GM12878 (cell line): ENCODE results near the gene SEPHS1. TPM values are rescaled to one million over a fixed set of nuclear protein-coding genes. Genes with fewer than 3 reads are reported as not detected.

Experiments
- ATAC-seq: fragments of 200-7000 bp; cut with Tn5 transposase; 3 replicates; pipeline ENCODE4 v1.9.1; 2020; ENCODE audit warnings: mild to moderate bottlenecking, moderate library complexity
- BruUV-seq: library from RNA; stranded (reverse); fragments of 400-500 nt; replicated peaks from 2 replicates; lab custom pipeline; 2021; lab: Mats Ljungman, UMichigan
- CTCF ChIA-PET: fragments of 300-600 bp; sonication (Branson Sonifier 250); formaldehyde crosslinking; extraction: SDS; loops from one replicate; lab custom pipeline; 2021; ENCODE audit warnings: inconsistent platforms; lab: Yijun Ruan, JAX
- POLR2A ChIA-PET: fragments of 350-600 bp; formaldehyde crosslinking; extraction: SDS; loops from one replicate; lab custom pipeline; 2021; ENCODE audit warnings: inconsistent platforms; lab: Charles Lee
- RAD21 ChIA-PET: fragments of 300-600 bp; sonication (Branson Sonifier 250); formaldehyde crosslinking; loops from one replicate; lab custom pipeline; 2023; ENCODE audit warnings: antibody characterized with exemption; ENCODE audit not compliant: unreplicated experiment; lab: Charles Lee
- SMC1A ChIA-PET: fragments of 300-600 bp; sonication (Branson Sonifier 250); formaldehyde crosslinking; loops from one replicate; lab custom pipeline; 2023; ENCODE audit not compliant: unreplicated experiment, uncharacterized antibody; lab: Charles Lee
- DNase-seq: peaks from one replicate; pipeline ENCODE4 v3.0.0-alpha.2; 2011; ENCODE audit warnings: low read depth, low spot score
- FAIRE-seq: peaks from 3 replicates; lab custom pipeline; 2011; peaks lifted over from hg19 to GRCh38; lab: Jason Lieb, UNC
- H2AFZ ChIP-seq: 2 replicates; pipeline ENCODE4 v1.6.0; 2011; ENCODE audit warnings: low read depth, low read length, control low read depth; ENCODE audit not compliant: control insufficient read depth
- H3K27ac ChIP-seq: 2 replicates; pipeline ENCODE4 v1.5.1; 2011; ENCODE audit warnings: control low read depth; ENCODE audit not compliant: control insufficient read depth, insufficient read depth
- H3K27me3 ChIP-seq, 2 experiments: replicated peaks in 1 of 2; 2 replicates each; pipeline versions ENCODE4 v1.6.0 to v1.6.1; 2011; ENCODE audit warnings: low read length in 1 of 2; ENCODE audit not compliant: control insufficient read depth in 2 of 2, insufficient read depth in 2 of 2
- H3K36me3 ChIP-seq, 2 experiments: 2 replicates each; pipeline ENCODE4 v1.5.1; 2011; ENCODE audit warnings: low read length in 1 of 2; ENCODE audit not compliant: control insufficient read depth in 2 of 2, insufficient read depth in 2 of 2
- H3K4me1 ChIP-seq: 2 replicates; pipeline ENCODE4 v1.6.1; 2011; ENCODE audit warnings: mild to moderate bottlenecking, low read length, moderate library complexity, mixed read lengths; ENCODE audit not compliant: control insufficient read depth, insufficient read depth
- H3K4me2 ChIP-seq: 2 replicates; pipeline ENCODE4 v1.6.0; 2011; ENCODE audit warnings: control low read depth; ENCODE audit not compliant: control insufficient read depth, insufficient read depth
- H3K4me3 ChIP-seq: fragments of 200-600 bp; sonication (generic); 2 replicates; pipeline ENCODE4 v1.5.1; 2016
- H3K79me2 ChIP-seq: 2 replicates; pipeline ENCODE4 v1.6.0; 2011; ENCODE audit warnings: low read length; ENCODE audit not compliant: control insufficient read depth, insufficient read depth
- H3K9ac ChIP-seq: 2 replicates; pipeline ENCODE4 v1.8.0; 2011; ENCODE audit warnings: low read length, control low read depth, mixed read lengths; ENCODE audit not compliant: control insufficient read depth, insufficient read depth
- H3K9me3 ChIP-seq: replicated peaks from 3 replicates; pipeline ENCODE4 v1.5.1; 2011; ENCODE audit warnings: mild to moderate bottlenecking, low read length; ENCODE audit not compliant: control insufficient read depth, insufficient read depth
- H4K20me1 ChIP-seq: 2 replicates; pipeline ENCODE4 v1.6.0; 2011; ENCODE audit not compliant: control insufficient read depth, insufficient read depth
- NFYA ChIP-seq: IDR thresholded peaks from 2 replicates; pipeline ENCODE4 v1.6.1; 2011; ENCODE audit warnings: low read depth, mild to moderate bottlenecking, low read length, improper control_type of control experiment, borderline replicate concordance
- NR2F1 ChIP-seq: fragments of 450-650 bp; conservative IDR thresholded peaks from 2 replicates; pipeline ENCODE4 v1.6.1; 2017; ENCODE audit warnings: mild to moderate bottlenecking
- REST ChIP-seq: IDR thresholded peaks from 2 replicates; pipeline ENCODE4 v1.6.1; 2012; ENCODE audit warnings: mild to moderate bottlenecking, low read depth, low read length
- SMC3 ChIP-seq: IDR thresholded peaks from 2 replicates; pipeline ENCODE4 v1.6.1; 2011; ENCODE audit warnings: low read length, improper control_type of control experiment, borderline replicate concordance
- SUZ12 ChIP-seq: fragments of 200-600 bp; sonication (generic); IDR thresholded peaks from one replicate; pipeline ENCODE4 v1.6.1; 2018; ENCODE audit warnings: antibody characterized with exemption, mild to moderate bottlenecking; ENCODE audit not compliant: unreplicated experiment
- WGBS: methylation state at CpG from one replicate; pipeline ENCODE4 v1.1.6; 2016; ENCODE audit warnings: low lambda C conversion rate; ENCODE audit not compliant: insufficient replicate concordance, insufficient coverage; ENCODE audit errors: missing lambda C conversion rate; 5-methylcytosine and 5-hydroxymethylcytosine counted together
- in situ Hi-C: fragments of 300-500 bp; cut with MboI; formaldehyde crosslinking; loops from 9 replicates; pipeline ENCODE4 v1.14.3; 2018; ENCODE audit warnings: mixed read lengths
- intact Hi-C: fragments of 100-400 bp; cut with micrococcal nuclease; formaldehyde crosslinking; loops from one replicate; pipeline ENCODE4 v1.14.2; 2022; ENCODE audit not compliant: unreplicated experiment
- polyA plus RNA-seq, 11 experiments: library from polyadenylated mRNA; depleted of rRNA in 4 of 11; unstranded in 6 of 11; stranded (reverse) in 5 of 11; fragments of >200 nt; fragmentation: Nextera tagmentation in 4 of 11; fragmentation: Illumina TruSeq in 1 of 11; extraction: Ambion mirVana in 4 of 11; extraction: Trizol in 1 of 11; gene quantifications; 1 replicate in 1 of 11; 2 replicates in 10 of 11; pipeline versions ENCODE4 v1.2.1 to v1.2.3, GENCODE V29; 2011 to 2016; ENCODE audit warnings: inconsistent platforms in 2 of 11, missing spikeins in 2 of 11, low read depth in 1 of 11
- total RNA-seq, 4 experiments: library from RNA; depleted of rRNA in 3 of 4; stranded (reverse); fragments of >200 nt in 3 of 4; fragmentation: Illumina TruSeq in 1 of 4; extraction: Trizol in 1 of 4; gene quantifications; 2 replicates each; pipeline versions ENCODE4 v1.2.1 to v1.2.3, GENCODE V29; 2013 to 2021
- TF ChIP-seq, protein P1 (sequence below): fragments of 450-650 bp; IDR thresholded peaks from 2 replicates; pipeline ENCODE4 v1.6.1; 2016; ENCODE audit warnings: mild to moderate bottlenecking
- TF ChIP-seq, protein P2 (sequence below): fragments of 450-650 bp; IDR thresholded peaks from 2 replicates; pipeline ENCODE4 v1.6.1; 2017; ENCODE audit warnings: mild to moderate bottlenecking, low read depth, inconsistent platforms; ENCODE audit not compliant: poor library complexity, severe bottlenecking

SEPHS1 gene
- total and polyA plus RNA-seq, 10 of the 15 experiments (the other 5 are each of a cell fraction or from before 2014, with no cell fraction given): 14.7 to 85.4 (median 48.5) TPM

- no peaks in the 10 kb centered on the region for H4K20me1 ChIP-seq
- H3K4me2 ChIP-seq: no peak overlapping the region
- peaks cover 7 to 31% of the 10 kb centered on the region in 2 experiments for H3K36me3 ChIP-seq
- TF ChIP-seq SMC3: no peak
- ChIA-PET POLR2A (no interaction called here), CTCF (interaction anchor here (1.6 kb wide), 1 partner anchor 26 kb away, joined by 4 read pairs; no protein-coding TSS in a partner anchor), SMC1A (interaction anchor here (1.4 kb wide), 1 partner anchor 20 kb away, joined by 3 read pairs; no protein-coding TSS in a partner anchor), RAD21 (no interaction called here)
- no peak overlapping the region for H2AFZ ChIP-seq
- no peak for ATAC-seq
- no peaks in the 10 kb centered on the region for H3K79me2 ChIP-seq
- no peak overlapping the region for H3K9ac ChIP-seq
- no peak for DNase-seq
- no peaks in the 10 kb centered on the region for H3K4me1 ChIP-seq
- BruUV-seq: no TSS peak
- H3K27me3 ChIP-seq: no peaks in the 10 kb centered on the region
- FAIRE-seq: no peak
- H3K9me3 ChIP-seq: no peaks in the 10 kb centered on the region
- no peak overlapping the region for H3K4me3 ChIP-seq
- in situ Hi-C loops: no loop called here
- 91% methylated on average over 9 of the region's 10 CpGs for WGBS
- no peak overlapping the region for H3K27ac ChIP-seq
- intact Hi-C loops: no loop called here
Measured at GRCh38 chr10:13328613-13329012, 19.5 kb downstream of the SEPHS1 start.

GRCh38 chr10:13328126-13328525 is 20.0 kb downstream of the SEPHS1 start:
- H3K27me3 ChIP-seq: no peaks in the 10 kb centered on the region
- no peak overlapping the region for H3K9ac ChIP-seq
- no peak for DNase-seq
- SMC1A ChIA-PET: no interaction called here
- intact Hi-C loops: no loop called here
- H4K20me1 ChIP-seq: no peaks in the 10 kb centered on the region
- CTCF ChIA-PET: interaction anchor here (1.4 kb wide), 1 partner anchor 26 kb away, joined by 4 read pairs; no protein-coding TSS in a partner anchor
- BruUV-seq: no TSS peak
- POLR2A ChIA-PET: no interaction called here
- no peak for TF ChIP-seq REST
- no peak for TF ChIP-seq NR2F1
- TF ChIP-seq, protein P1, sequence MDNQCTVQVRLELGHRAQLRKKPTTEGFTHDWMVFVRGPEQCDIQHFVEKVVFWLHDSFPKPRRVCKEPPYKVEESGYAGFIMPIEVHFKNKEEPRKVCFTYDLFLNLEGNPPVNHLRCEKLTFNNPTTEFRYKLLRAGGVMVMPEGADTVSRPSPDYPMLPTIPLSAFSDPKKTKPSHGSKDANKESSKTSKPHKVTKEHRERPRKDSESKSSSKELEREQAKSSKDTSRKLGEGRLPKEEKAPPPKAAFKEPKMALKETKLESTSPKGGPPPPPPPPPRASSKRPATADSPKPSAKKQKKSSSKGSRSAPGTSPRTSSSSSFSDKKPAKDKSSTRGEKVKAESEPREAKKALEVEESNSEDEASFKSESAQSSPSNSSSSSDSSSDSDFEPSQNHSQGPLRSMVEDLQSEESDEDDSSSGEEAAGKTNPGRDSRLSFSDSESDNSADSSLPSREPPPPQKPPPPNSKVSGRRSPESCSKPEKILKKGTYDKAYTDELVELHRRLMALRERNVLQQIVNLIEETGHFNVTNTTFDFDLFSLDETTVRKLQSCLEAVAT: no peak
- no peak for TF ChIP-seq NFYA
- no peak for TF ChIP-seq SUZ12
- TF ChIP-seq, protein P2, sequence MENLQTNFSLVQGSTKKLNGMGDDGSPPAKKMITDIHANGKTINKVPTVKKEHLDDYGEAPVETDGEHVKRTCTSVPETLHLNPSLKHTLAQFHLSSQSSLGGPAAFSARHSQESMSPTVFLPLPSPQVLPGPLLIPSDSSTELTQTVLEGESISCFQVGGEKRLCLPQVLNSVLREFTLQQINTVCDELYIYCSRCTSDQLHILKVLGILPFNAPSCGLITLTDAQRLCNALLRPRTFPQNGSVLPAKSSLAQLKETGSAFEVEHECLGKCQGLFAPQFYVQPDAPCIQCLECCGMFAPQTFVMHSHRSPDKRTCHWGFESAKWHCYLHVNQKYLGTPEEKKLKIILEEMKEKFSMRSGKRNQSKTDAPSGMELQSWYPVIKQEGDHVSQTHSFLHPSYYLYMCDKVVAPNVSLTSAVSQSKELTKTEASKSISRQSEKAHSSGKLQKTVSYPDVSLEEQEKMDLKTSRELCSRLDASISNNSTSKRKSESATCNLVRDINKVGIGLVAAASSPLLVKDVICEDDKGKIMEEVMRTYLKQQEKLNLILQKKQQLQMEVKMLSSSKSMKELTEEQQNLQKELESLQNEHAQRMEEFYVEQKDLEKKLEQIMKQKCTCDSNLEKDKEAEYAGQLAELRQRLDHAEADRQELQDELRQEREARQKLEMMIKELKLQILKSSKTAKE: no peak
- no peak overlapping the region for H3K4me2 ChIP-seq
- no peak for ATAC-seq
- H3K4me3 ChIP-seq: no peak overlapping the region
- in situ Hi-C loops: no loop called here
- no peaks in the 10 kb centered on the region for H3K79me2 ChIP-seq
- H3K4me1 ChIP-seq: no peaks in the 10 kb centered on the region
- H3K9me3 ChIP-seq: no peaks in the 10 kb centered on the region
- peaks cover 7 to 32% of the 10 kb centered on the region in 2 experiments for H3K36me3 ChIP-seq
- H2AFZ ChIP-seq: no peak overlapping the region
- no peak overlapping the region for H3K27ac ChIP-seq
- 100% methylated on average over 5 of the region's 5 CpGs for whole genome bisulfite sequencing
- no peak for FAIRE-seq
- RAD21 ChIA-PET: no interaction called here
